Activated CD8-positive, alpha-beta memory T cell treated with anti-CD3 and anti-CD28 coated beads, Interleukin-2, amount 50 U/mL, for 4 hours (primary cell): ENCODE data around the gene OR5I1.
"Not testable (repeated sequence)": the region's sequence is repeated elsewhere in the genome, so short reads cannot be mapped to it uniquely, and the experiment has no call there.

Experiments
- DNase-seq: peaks from one replicate; pipeline ENCODE4 v3.0.0-alpha.2; 2020

OR5I1 gene

GRCh38 chr11:55936300-55936699 is at the start of gene OR5I1:
TSS of gene OR5I1 (minus strand) at chr11:55936400. CDS start at chr11:55936400, 0 bp downstream.
- DNase-seq, result no peak

GRCh38 chr11:55970935-55971334 is 34.7 kb upstream of the OR5I1 start:
- no peak for DNase-seq

GRCh38 chr11:55969845-55970244 is 33.6 kb upstream of the OR5I1 start, which contains the start of gene OR10AG1:
TSS of gene OR10AG1 (minus strand) at chr11:55969945. CDS start at chr11:55969907, 38 bp downstream.
- DNase-seq, result no peak

- DNase-seq, result no peak
Measured at GRCh38 chr11:55967914-55968313, 31.7 kb upstream of the OR5I1 start.

GRCh38 chr11:55966391-55966790 is 30.2 kb upstream of the OR5I1 start:
- DNase-seq, result no peak

GRCh38 chr11:55956521-55956920 is 20.3 kb upstream of the OR5I1 start:
- no peak for DNase-seq

- no peak for DNase-seq
Measured at GRCh38 chr11:55949330-55949729, 13.1 kb upstream of the OR5I1 start.

- DNase-seq, result no peak
Measured at GRCh38 chr11:55942785-55943392, 6.7 kb upstream of the OR5I1 start.

- DNase-seq, result no peak
Measured at GRCh38 chr11:55920537-55920936, 15.7 kb downstream of the OR5I1 start.

GRCh38 chr11:55914482-55914881 is 21.7 kb downstream of the OR5I1 start, which contains the start of gene OR5W2:
TSS of gene OR5W2 (minus strand) at chr11:55914582. CDS start at chr11:55914582, 0 bp downstream.
- DNase-seq, result no peak

- DNase-seq, result no peak
Measured at GRCh38 chr11:55902308-55902707, 33.9 kb downstream of the OR5I1 start.

- no peak for DNase-seq
Measured at GRCh38 chr11:55895216-55895615, 41.0 kb downstream of the OR5I1 start.

- DNase-seq, result not testable (repeated sequence)
Measured at GRCh38 chr11:55885481-55885880, 50.7 kb downstream of the OR5I1 start.
